HEK293T (cell line): ENCODE measurements around the gene TRIM34.

ENCODE experiments used
- ARNT ChIP-seq: fragments of 450-650 bp; IDR thresholded peaks from 2 replicates; pipeline ENCODE4 v1.6.1; 2017; ENCODE audit warnings: mild to moderate bottlenecking
- BHLHE40 ChIP-seq: fragments of 450-650 bp; IDR thresholded peaks from 2 replicates; pipeline ENCODE4 v1.6.1; 2016; ENCODE audit warnings: mild to moderate bottlenecking, moderate library complexity, borderline replicate concordance
- ELF4 ChIP-seq: fragments of 450-650 bp; IDR thresholded peaks from 2 replicates; pipeline ENCODE4 v1.6.1; 2017; ENCODE audit warnings: antibody characterized with exemption
- FOXA1 ChIP-seq: fragments of 450-650 bp; IDR thresholded peaks from 2 replicates; pipeline ENCODE4 v1.6.1; 2016; ENCODE audit warnings: mild to moderate bottlenecking
- FOXK2 ChIP-seq: fragments of 450-650 bp; IDR thresholded peaks from 2 replicates; pipeline ENCODE4 v1.6.1; 2016; ENCODE audit warnings: mild to moderate bottlenecking
- FOXM1 ChIP-seq: fragments of 450-650 bp; IDR thresholded peaks from 2 replicates; pipeline ENCODE4 v1.6.1; 2017; ENCODE audit warnings: mild to moderate bottlenecking, borderline replicate concordance
- HDGF ChIP-seq: fragments of 450-650 bp; IDR thresholded peaks from 2 replicates; pipeline ENCODE4 v1.6.1; 2017; ENCODE audit warnings: antibody characterized with exemption, borderline replicate concordance
- L3MBTL2 ChIP-seq: fragments of 450-650 bp; conservative IDR thresholded peaks from 2 replicates; pipeline ENCODE4 v1.6.1; 2016; ENCODE audit warnings: mild to moderate bottlenecking
- NFRKB ChIP-seq: fragments of 450-650 bp; IDR thresholded peaks from 2 replicates; pipeline ENCODE4 v1.6.1; 2016; ENCODE audit warnings: mild to moderate bottlenecking, moderate library complexity
- PKNOX1 ChIP-seq: fragments of 450-650 bp; IDR thresholded peaks from 2 replicates; pipeline ENCODE4 v1.6.1; 2016
- SP1 ChIP-seq: fragments of 450-650 bp; IDR thresholded peaks from 2 replicates; pipeline ENCODE4 v1.6.1; 2017
- SUZ12 ChIP-seq: fragments of 450-650 bp; IDR thresholded peaks from 2 replicates; pipeline ENCODE4 v1.6.1; 2016; ENCODE audit warnings: mild to moderate bottlenecking
- TARDBP ChIP-seq: fragments of 450-650 bp; IDR thresholded peaks from 2 replicates; pipeline ENCODE4 v1.6.1; 2016
- ZNF384 ChIP-seq: fragments of 450-650 bp; IDR thresholded peaks from 2 replicates; pipeline ENCODE4 v1.6.1; 2016

- TF ChIP-seq NFRKB (no peak), SP1 (no peak), L3MBTL2 (no peak), FOXM1 (no peak), TARDBP (no peak), ARNT (no peak), FOXK2 (no peak), BHLHE40 (no peak), ELF4 (no peak), ZNF384 (no peak), FOXA1 (no peak), HDGF (no peak), SUZ12 (no peak), PKNOX1 (no peak)
Measured at GRCh38 chr11:5688482-5688881, 63.7 kb downstream of the TRIM34 start.
